Right lobe of liver (tissue), 4 donors: ENCODE measurements around the gene KRT36.

Experiments used
- POLR2A ChIP-seq: fragments of 450-650 bp; IDR thresholded peaks from one replicate; pipeline ENCODE4 v1.6.1; 2017; ENCODE audit warnings: antibody characterized with exemption, mild to moderate bottlenecking
- TF ChIP-seq, protein P1 (sequence below), 4 donors: fragments of 200-600 bp in 3 of 4; fragments of 450-650 bp in 1 of 4; IDR thresholded peaks; one replicate each; pipeline versions ENCODE4 v1.5.1 to v1.8.0; 2016 to 2022; ENCODE audit warnings: antibody characterized with exemption in 4 of 4, mild to moderate bottlenecking in 2 of 4
- donor health status: DM: no; HTN: no; CAD: no.
- donor health status: DM: no; HTN: no; CAD: no.
- donor health status: DM: no; HTN: yes; CAD: no.

DNA sequence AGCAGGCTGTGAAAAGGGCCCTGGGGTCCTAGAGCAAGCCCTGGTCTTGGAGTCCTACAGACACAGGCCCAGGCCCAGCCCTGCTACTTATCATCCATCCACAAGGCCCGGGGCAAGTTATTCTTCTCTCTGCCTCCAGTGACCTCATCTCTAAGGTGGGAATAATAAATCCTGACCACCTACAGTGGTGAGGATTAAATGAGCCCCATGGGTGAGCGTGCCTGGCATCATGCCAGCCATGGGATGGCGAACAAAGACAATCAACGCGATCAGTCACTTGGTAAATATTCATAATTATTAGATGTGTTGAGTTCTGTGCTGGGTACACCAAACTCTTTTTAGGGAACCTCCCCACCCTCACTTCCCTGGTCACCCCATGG lies 23.4 kb upstream of the KRT36 start:
- TF ChIP-seq POLR2A, result no peak
- TF ChIP-seq, protein P1, sequence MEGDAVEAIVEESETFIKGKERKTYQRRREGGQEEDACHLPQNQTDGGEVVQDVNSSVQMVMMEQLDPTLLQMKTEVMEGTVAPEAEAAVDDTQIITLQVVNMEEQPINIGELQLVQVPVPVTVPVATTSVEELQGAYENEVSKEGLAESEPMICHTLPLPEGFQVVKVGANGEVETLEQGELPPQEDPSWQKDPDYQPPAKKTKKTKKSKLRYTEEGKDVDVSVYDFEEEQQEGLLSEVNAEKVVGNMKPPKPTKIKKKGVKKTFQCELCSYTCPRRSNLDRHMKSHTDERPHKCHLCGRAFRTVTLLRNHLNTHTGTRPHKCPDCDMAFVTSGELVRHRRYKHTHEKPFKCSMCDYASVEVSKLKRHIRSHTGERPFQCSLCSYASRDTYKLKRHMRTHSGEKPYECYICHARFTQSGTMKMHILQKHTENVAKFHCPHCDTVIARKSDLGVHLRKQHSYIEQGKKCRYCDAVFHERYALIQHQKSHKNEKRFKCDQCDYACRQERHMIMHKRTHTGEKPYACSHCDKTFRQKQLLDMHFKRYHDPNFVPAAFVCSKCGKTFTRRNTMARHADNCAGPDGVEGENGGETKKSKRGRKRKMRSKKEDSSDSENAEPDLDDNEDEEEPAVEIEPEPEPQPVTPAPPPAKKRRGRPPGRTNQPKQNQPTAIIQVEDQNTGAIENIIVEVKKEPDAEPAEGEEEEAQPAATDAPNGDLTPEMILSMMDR (IDR thresholded peaks at IDR 0.05), result no peak
